B cell (primary cell): Measurements from ENCODE around the gene CERS5.

Experiments
- EZH2 ChIP-seq: IDR thresholded peaks from 2 replicates; pipeline ENCODE4 v1.6.1; 2012; ENCODE audit warnings: borderline replicate concordance, low read depth, mild to moderate bottlenecking, moderate library complexity, low read length; ENCODE audit not compliant: insufficient read depth, poor library complexity, severe bottlenecking
- TF ChIP-seq, protein P1 (sequence below): fragments of 200-600 bp; IDR thresholded peaks from one replicate; pipeline ENCODE4 v1.8.0; 2022; ENCODE audit warnings: antibody characterized with exemption, mild to moderate bottlenecking

DNA sequence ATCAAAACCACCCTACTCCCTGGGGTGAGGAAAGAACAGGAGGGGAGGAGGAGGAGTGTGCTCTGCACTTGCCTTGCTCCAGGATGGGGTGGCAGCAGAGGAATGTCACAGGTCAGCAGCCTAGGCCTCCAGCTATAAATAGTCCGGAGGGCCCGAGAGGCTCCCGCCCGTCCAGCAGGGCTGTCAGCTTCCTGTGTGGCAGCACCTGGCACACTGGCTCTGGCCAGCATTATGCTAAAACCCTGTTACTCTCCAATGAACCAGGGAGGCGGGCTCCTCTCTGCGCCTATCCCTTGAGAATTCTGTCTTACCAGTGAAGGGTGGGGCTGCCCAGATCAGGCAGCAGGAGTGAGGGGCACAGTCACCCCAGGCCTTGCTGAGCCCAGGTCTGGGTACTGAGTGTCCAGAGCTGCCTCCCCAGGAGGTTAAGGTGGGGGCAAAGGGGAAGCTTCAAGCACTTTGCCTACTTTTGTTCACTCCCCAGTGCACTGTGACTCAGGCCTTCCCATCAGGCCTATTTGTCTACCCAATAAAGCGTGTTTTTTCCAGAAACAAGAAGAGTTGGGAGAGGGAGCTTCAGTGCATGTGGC, 56.3 kb downstream of the CERS5 start:
- TF ChIP-seq, protein P1, sequence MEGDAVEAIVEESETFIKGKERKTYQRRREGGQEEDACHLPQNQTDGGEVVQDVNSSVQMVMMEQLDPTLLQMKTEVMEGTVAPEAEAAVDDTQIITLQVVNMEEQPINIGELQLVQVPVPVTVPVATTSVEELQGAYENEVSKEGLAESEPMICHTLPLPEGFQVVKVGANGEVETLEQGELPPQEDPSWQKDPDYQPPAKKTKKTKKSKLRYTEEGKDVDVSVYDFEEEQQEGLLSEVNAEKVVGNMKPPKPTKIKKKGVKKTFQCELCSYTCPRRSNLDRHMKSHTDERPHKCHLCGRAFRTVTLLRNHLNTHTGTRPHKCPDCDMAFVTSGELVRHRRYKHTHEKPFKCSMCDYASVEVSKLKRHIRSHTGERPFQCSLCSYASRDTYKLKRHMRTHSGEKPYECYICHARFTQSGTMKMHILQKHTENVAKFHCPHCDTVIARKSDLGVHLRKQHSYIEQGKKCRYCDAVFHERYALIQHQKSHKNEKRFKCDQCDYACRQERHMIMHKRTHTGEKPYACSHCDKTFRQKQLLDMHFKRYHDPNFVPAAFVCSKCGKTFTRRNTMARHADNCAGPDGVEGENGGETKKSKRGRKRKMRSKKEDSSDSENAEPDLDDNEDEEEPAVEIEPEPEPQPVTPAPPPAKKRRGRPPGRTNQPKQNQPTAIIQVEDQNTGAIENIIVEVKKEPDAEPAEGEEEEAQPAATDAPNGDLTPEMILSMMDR, result no peak
- TF ChIP-seq EZH2, result no peak
